Measurements from ENCODE around the gene SLC6A11. TPM values are rescaled to one million over a fixed set of nuclear protein-coding genes. Genes with fewer than 3 reads are reported as not detected.

The SLC6A11 gene
- total and polyA plus RNA-seq, 2 of the 8 experiments (the other 6 are each of a cell fraction or from before 2014, with no cell fraction given), result 0.78 to 1.5 TPM

DNA sequence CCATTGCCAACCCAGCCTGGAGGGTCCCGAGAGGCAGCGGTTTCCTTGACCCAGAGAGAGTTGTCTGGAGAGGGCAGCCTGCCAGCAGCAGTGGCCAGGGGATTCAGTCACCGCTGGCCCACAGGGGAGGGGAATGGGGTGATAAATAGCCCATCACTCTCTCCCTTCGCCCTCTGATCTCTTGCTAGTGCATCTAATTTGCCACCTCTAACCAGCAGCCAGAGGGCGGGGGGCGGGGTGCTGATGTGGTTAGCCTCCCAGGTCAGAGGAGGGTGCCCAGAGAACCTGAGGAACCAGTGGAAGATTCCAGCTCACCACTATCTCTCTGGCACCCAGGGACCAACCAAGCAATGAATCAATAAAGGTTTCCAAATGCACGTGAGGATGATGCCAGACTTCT is 35.1 kb upstream of the SLC6A11 start:
- no peaks in the 10 kb centered on the region for H4K20me1 ChIP-seq (replicated peaks in 1 of 2; ENCODE audit: control insufficient read depth in 1 of 2, insufficient read depth in 2 of 2, low read length in 2 of 2)
- WGBS, 2 experiments (ENCODE audit: extremely low coverage in 1 of 2, insufficient coverage in 1 of 2, insufficient read length in 1 of 2, insufficient replicate concordance in 2 of 2, low coverage in 1 of 2, low lambda C conversion rate in 2 of 2, missing lambda C conversion rate in 1 of 2), result 82% methylated on average over 6 of the region's 7 CpGs; no CpG with 5 or more reads in 1 of the 2 experiments
- POLR2A ChIA-PET (ENCODE audit: partially characterized antibody), result no interaction called here

More for the DNA sequence above, 35.1 kb upstream of the SLC6A11 start:
- Histone ChIP-seq H4K5ac (ENCODE audit: insufficient read length, low read depth, low read length) (no peak overlapping the region), H3K79me1 (ENCODE audit: low read depth, low read length) (no peaks in the 10 kb centered on the region), H3K27me3 (replicated peaks in 1 of 4; ENCODE audit: control insufficient read depth in 3 of 4, extremely low read depth in 1 of 4, insufficient read depth in 3 of 4, low read length in 3 of 4) (no peaks in the 10 kb centered on the region; a peak in 1 of 7 replicates), H3K4me1 (replicated peaks in 1 of 4; ENCODE audit: control insufficient read depth in 3 of 4, insufficient read depth in 4 of 4, low read length in 3 of 4) (no peaks in the 10 kb centered on the region), H2AK5ac (ENCODE audit: low read depth, low read length) (no peak overlapping the region), H3K14ac (ENCODE audit: insufficient read length) (no peak overlapping the region), H3K9me3 (ENCODE audit: insufficient read depth in 2 of 2, low read depth in 1 of 2, low read length in 1 of 2) (no peaks in the 10 kb centered on the region), H2BK12ac (ENCODE audit: low read depth, low read length) (no peak overlapping the region), H2BK120ac (replicated peaks; ENCODE audit: low read depth, low read length) (no peak overlapping the region), H4K8ac (ENCODE audit: extremely low read depth, insufficient read depth, low read length) (no peak overlapping the region), H2BK20ac (ENCODE audit: low read length) (no peak overlapping the region), H3K56ac (replicated peaks; ENCODE audit: insufficient read length, low read depth, low read length) (no peak overlapping the region), H3K18ac (ENCODE audit: extremely low read depth, low read length) (no peak overlapping the region), H2BK5ac (ENCODE audit: low read depth, low read length) (no peak overlapping the region), H2AFZ (ENCODE audit: low read length) (no peak overlapping the region), H4K91ac (replicated peaks; ENCODE audit: insufficient read length, low read length) (no peak overlapping the region), H3K9ac (replicated peaks in 1 of 4; ENCODE audit: extremely low read depth in 1 of 4, low read depth in 3 of 4, low read length in 3 of 4) (no peak overlapping the region), H3K4me3 (ENCODE audit: extremely low read depth in 1 of 4, insufficient read depth in 2 of 4, low read depth in 3 of 4, low read length in 4 of 4) (no peak overlapping the region), H3K23me2 (ENCODE audit: low read depth, low read length) (no peaks in the 10 kb centered on the region), H3K27ac (ENCODE audit: low read depth, low read length) (no peak overlapping the region), H3K4me2 (ENCODE audit: insufficient read depth in 1 of 2, low read depth in 2 of 2, low read length in 2 of 2) (no peak overlapping the region), H3K36me3 (ENCODE audit: control insufficient read depth in 2 of 4, insufficient read depth in 4 of 4, low read length in 3 of 4) (no peaks in the 10 kb centered on the region), H2BK15ac (ENCODE audit: low read length) (no peak overlapping the region), H3K4ac (replicated peaks; ENCODE audit: insufficient read length, low read depth, low read length) (no peak overlapping the region), H3K23ac (ENCODE audit: insufficient read length) (no peak overlapping the region), H3K79me2 (ENCODE audit: control insufficient read depth in 1 of 2, insufficient read depth in 2 of 2, low read length in 2 of 2) (no peaks in the 10 kb centered on the region)
- DNase-seq (ENCODE audit: low read depth in 1 of 2, low spot score in 2 of 2) (no peak), FAIRE-seq (no peak)
- CTCF ChIA-PET (ENCODE audit: partially characterized antibody), result interaction anchor here (0.7 to 4.7 kb wide), 9 partner anchors 8 to 56 kb away, joined by 3 to 52 read pairs (median 4); no protein-coding TSS in a partner anchor
- TF ChIP-seq, protein P1, sequence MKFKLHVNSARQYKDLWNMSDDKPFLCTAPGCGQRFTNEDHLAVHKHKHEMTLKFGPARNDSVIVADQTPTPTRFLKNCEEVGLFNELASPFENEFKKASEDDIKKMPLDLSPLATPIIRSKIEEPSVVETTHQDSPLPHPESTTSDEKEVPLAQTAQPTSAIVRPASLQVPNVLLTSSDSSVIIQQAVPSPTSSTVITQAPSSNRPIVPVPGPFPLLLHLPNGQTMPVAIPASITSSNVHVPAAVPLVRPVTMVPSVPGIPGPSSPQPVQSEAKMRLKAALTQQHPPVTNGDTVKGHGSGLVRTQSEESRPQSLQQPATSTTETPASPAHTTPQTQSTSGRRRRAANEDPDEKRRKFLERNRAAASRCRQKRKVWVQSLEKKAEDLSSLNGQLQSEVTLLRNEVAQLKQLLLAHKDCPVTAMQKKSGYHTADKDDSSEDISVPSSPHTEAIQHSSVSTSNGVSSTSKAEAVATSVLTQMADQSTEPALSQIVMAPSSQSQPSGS (IDR thresholded peaks at IDR 0.05; ENCODE audit: low read length), result no peak
- no peak for TF ChIP-seq BRCA1 (IDR thresholded peaks at IDR 0.05; ENCODE audit: low read depth, low read length)
- TF ChIP-seq CBX8 (IDR thresholded peaks at IDR 0.05; ENCODE audit: borderline replicate concordance, low read depth, low read length), result no peak
- TF ChIP-seq SIRT6 (IDR thresholded peaks at IDR 0.05; ENCODE audit: low read length), result no peak
- no peak for TF ChIP-seq CHD1 (IDR thresholded peaks at IDR 0.05; ENCODE audit: low read depth, low read length)

Measured in H1 (cell line).